Endothelial cell of umbilical vein (primary cell): ENCODE data around the gene PPP1R13L.

Experiments used
- CTCF ChIP-seq, 2 donors: IDR thresholded peaks; 1 replicate in 1 of 2; 2 replicates in 1 of 2; pipeline ENCODE4 v1.5.1; 2011; ENCODE audit warnings: low read length in 2 of 2, mild to moderate bottlenecking in 2 of 2, moderate library complexity in 2 of 2, control low read depth in 1 of 2, inconsistent platforms in 1 of 2, low read depth in 1 of 2; ENCODE audit not compliant: insufficient read depth in 1 of 2; ENCODE audit errors: extremely low read depth in 1 of 2
- EZH2 ChIP-seq: IDR thresholded peaks from 2 replicates; pipeline ENCODE4 v1.6.1; 2012; ENCODE audit warnings: borderline replicate concordance, low read depth, mild to moderate bottlenecking, moderate library complexity, low read length, inconsistent platforms; ENCODE audit not compliant: severe bottlenecking
- FOS ChIP-seq: IDR thresholded peaks from 2 replicates; pipeline ENCODE4 v1.6.1; 2011; ENCODE audit warnings: mild to moderate bottlenecking, low read length, moderate library complexity, borderline replicate concordance; ENCODE audit not compliant: insufficient read depth
- JUN ChIP-seq: IDR thresholded peaks from 2 replicates; pipeline ENCODE4 v1.6.1; 2011; ENCODE audit warnings: borderline replicate concordance, low read depth; ENCODE audit not compliant: insufficient read length, insufficient read depth
- POLR2AphosphoS5 ChIP-seq: IDR thresholded peaks from 2 replicates; pipeline ENCODE4 v1.6.1; 2012; ENCODE audit warnings: low read depth, mild to moderate bottlenecking, control low read depth, low read length, moderate library complexity; ENCODE audit not compliant: insufficient read depth
- TF ChIP-seq, protein P1 (sequence below): IDR thresholded peaks from 2 replicates; pipeline ENCODE4 v1.6.1; 2011; ENCODE audit not compliant: insufficient read depth, insufficient read length

DNA sequence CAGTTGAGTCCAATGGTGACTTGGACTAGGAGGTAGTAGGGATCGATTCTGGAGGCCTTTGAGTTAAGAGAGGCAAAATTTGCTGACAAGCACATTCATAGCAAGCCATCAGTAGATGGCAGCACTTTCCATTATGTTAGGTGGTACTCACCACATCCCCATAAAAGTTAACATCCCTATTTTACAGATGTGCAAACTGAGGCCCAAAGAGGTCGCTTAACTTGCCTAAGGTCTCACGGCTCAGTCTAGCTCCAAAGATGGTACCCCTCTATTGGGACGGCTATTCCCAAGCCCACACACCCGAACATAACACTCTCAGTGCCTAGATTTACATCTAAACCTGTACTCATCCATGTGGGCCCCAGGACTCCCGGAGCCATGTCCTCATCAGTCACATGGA lies 41.4 kb upstream of the PPP1R13L start:
- TF ChIP-seq JUN (no peak), CTCF (IDR thresholded peaks at IDR 0.05; ENCODE audit: extremely low read depth in 1 of 2, insufficient read depth in 1 of 2, low read depth in 1 of 2, low read length in 2 of 2) (peak; percentile 42), FOS (no peak), EZH2 (no peak), POLR2AphosphoS5 (no peak)
- TF ChIP-seq, protein P1, sequence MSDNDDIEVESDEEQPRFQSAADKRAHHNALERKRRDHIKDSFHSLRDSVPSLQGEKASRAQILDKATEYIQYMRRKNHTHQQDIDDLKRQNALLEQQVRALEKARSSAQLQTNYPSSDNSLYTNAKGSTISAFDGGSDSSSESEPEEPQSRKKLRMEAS: no peak
